Aorta (tissue), 5 donors: ENCODE results near the gene TCOF1. TPM values are rescaled to one million over a fixed set of nuclear protein-coding genes. Genes with fewer than 3 reads are reported as not detected.

Experiments
- ATAC-seq: fragments of 200-7000 bp; cut with Tn5 transposase; one replicate; pipeline ENCODE4 v1.9.1; 2022; ENCODE audit warnings: moderate library complexity; ENCODE audit not compliant: low FRiP score
- DNase-seq, 2 donors: peaks; one replicate each; pipeline ENCODE4 v3.0.0-alpha.2; 2020
- H3K27ac ChIP-seq, 2 donors: one replicate each; pipeline ENCODE4 v1.5.1; 2013; ENCODE audit warnings: low read length in 2 of 2, mild to moderate bottlenecking in 2 of 2, moderate library complexity in 2 of 2, control low read depth in 1 of 2, inconsistent platforms in 1 of 2, low read depth in 1 of 2
- H3K27me3 ChIP-seq, 2 donors: one replicate each; pipeline ENCODE4 v1.6.1; 2013; ENCODE audit warnings: control low read depth in 1 of 2, low read length in 1 of 2, mild to moderate bottlenecking in 1 of 2, moderate library complexity in 1 of 2; ENCODE audit not compliant: insufficient read depth in 2 of 2, control insufficient read depth in 1 of 2
- H3K36me3 ChIP-seq, 2 donors: one replicate each; pipeline ENCODE4 v1.6.1; 2013; ENCODE audit warnings: control low read depth in 1 of 2, low read length in 1 of 2, mild to moderate bottlenecking in 1 of 2; ENCODE audit not compliant: insufficient read depth in 2 of 2, control insufficient read depth in 1 of 2
- H3K4me1 ChIP-seq, 2 donors: one replicate each; pipeline ENCODE4 v1.6.1; 2013; ENCODE audit warnings: low read length in 2 of 2, control low read depth in 1 of 2, mild to moderate bottlenecking in 1 of 2, moderate library complexity in 1 of 2; ENCODE audit not compliant: insufficient read depth in 2 of 2, control insufficient read depth in 1 of 2
- H3K4me3 ChIP-seq, 2 donors: one replicate each; pipeline ENCODE4 v1.5.1; 2013; ENCODE audit warnings: low read length in 2 of 2, control low read depth in 1 of 2, mild to moderate bottlenecking in 1 of 2
- H3K9me3 ChIP-seq: one replicate; pipeline ENCODE4 v1.6.1; 2013; ENCODE audit warnings: mild to moderate bottlenecking, low read length; ENCODE audit not compliant: control insufficient read depth
- WGBS, 2 donors: extraction: QIAGEN DNeasy Blood & Tissue Kit; methylation state at CpG; one replicate each; pipeline ENCODE4 v1.1.7; 2013; 5-methylcytosine and 5-hydroxymethylcytosine counted together
- intact Hi-C, 2 donors: fragments of 100-400 bp; cut with DNase I; formaldehyde crosslinking; loops; one replicate each; pipeline versions ENCODE4 v1.14.2 to v1.15.0; 2022
- polyA plus RNA-seq, 2 donors: library from polyadenylated mRNA; stranded (reverse); fragments of 200-250 nt; gene quantifications; one replicate each; pipeline ENCODE4 v1.2.3, GENCODE V29; 2013
- total RNA-seq, 2 donors: library from RNA; stranded (reverse); fragmentation: NEBNext Ultra II Directional; extraction: Animal tissue kit (Norgen Biotek cat#: 25700); gene quantifications; one replicate each; pipeline ENCODE4 v1.2.1, GENCODE V29; 2021
- donor health status: healthy with polysubstance abuse.
- donor health status: Bipolar disorder and iron deficiency.
- donor health status: DM: no; HTN: no; CAD: no.
- donor health status: DM: no; HTN: no; CAD: no.
- donor health status: DM: yes; HTN: yes; CAD: no.

The TCOF1 gene
- total and polyA plus RNA-seq, 4 donors = 8.0 to 31.9 (median 27.0) TPM

DNA sequence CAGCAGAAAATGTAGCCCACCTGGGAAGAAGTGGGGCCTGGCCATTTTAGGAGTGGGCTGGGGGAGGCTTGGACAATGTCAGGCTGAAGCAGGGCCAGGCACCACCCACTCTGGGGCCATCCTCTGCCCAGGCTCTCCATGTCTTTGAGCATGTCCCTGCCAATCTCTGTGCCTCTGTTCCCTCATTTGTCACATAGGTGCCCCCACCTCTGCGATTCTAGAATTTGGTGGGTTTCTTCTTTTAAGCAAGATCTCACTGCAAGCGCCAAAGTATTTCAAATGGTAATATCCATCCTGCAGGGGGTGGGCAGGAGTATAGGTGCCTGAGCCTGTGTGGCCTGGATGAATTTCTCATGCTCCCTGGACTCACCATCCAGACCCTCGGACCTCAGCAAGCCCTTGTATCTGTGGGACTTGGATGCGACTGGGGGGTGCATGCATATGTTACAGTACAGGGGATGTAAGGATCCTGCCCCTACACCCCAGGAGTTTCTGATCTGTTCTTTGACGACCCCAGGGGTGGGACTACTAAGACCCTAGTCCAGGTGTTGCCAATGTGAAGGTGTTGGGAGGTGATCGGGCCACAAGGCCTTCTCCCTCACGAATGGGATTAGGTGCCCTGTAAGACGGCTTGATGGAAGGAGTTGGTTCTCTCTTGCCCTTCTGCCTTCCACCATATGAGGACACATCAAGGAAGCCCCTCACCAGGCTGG lies 50.9 kb downstream of the TCOF1 start:
- no peaks in the 10 kb centered on the region for H3K4me1 ChIP-seq
- intact Hi-C loops = no loop called here
- H3K27ac ChIP-seq = no peak overlapping the region

DNA sequence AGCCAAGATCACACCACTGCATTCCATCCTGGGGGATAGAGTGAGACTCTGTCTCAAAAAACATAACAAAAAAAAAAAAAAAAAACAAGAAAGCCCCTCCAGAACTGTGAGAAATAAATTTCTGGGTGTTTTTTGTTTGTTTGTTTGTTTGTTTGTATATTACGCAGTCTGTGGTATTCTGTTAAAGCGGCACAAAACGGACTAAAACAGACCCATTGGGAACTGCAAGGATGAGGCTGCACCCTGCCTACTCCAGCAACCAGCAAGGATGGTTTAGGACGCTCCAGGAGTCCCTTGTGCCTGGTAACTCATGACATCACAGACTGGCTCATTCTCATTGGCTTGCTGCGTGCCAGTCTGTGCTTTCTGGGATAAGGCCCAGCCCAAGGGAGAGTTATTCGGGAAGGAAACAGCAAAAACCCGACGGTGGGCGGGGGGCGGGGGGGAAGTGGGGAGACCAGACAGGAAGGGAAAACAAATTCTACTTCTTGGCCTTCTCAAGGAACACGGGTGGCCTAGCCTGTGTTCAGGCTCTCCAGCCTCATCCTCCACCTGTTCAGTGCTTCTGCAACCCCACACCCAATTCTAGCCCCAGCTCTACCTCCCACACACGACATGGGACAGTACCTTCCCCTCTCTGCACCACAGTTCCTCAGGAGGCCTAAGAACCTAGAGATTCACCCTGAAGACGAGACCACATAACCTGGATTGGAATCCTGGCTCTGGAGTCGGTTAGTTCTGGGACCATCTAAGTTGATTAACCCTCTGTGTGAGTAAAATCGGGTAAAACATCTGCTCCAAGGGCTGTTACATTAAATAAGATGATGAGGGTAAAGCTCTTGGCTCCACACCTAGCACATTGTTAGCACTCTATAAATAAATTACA lies 52.4 kb downstream of the TCOF1 start:
- 7 to 8% methylated on average over 15 of the region's 15 CpGs for WGBS, 2 donors
- intact Hi-C loops = no loop called here

More for the DNA sequence above, 50.9 kb downstream of the TCOF1 start:
- DNase-seq (peak in 1 of 2 donors; percentile 42), ATAC-seq (no peak)
- WGBS, 2 donors = 90 to 93% methylated on average over 8 of the region's 8 CpGs
- Histone ChIP-seq H3K9me3 (no peaks in the 10 kb centered on the region), H3K4me3 (no peak overlapping the region), H3K36me3 (no peaks in the 10 kb centered on the region), H3K27me3 (no peaks in the 10 kb centered on the region)

DNA sequence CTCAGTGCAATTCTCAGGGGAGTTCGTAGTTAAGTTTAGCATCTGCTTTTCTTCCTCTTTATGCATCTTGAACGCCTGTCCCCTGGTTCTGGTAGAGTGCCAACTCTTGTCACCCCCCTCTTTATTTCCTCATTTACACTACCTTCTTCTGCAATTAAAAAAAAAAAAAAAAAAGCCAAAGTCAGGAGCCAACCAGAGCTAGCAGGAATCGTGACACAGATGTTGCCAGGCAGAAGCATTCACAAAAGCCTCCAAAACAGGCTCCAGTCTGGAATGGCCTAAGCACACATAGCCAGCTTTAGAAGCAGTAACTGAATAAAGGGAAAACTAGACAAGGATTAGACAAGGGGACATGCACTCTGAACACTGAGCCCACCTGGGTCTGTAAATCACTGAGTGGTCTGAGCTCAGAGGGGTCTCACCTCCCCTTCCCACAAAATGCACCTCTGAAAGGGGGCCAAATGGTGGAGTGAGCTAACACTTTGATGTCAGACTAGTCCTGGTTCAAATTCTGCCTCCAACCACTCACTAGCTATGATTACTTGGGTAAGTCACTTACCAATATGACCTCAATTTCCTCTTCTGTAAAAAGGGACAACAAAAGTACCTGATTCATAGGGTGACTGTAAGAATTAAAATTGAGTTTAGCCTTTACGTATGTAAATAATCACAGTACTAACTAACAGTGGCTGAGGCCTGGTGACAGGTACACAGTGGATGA lies 53.2 kb downstream of the TCOF1 start:
- peak; percentile 83 for ATAC-seq
- Histone ChIP-seq H3K9me3 (no peaks in the 10 kb centered on the region), H3K36me3 (no peaks in the 10 kb centered on the region), H3K4me3 (no peak overlapping the region), H3K4me1 (no peaks in the 10 kb centered on the region), H3K27me3 (no peaks in the 10 kb centered on the region), H3K27ac (peak overlapping the region in 1 of 2 donors; percentile 78)
- intact Hi-C loops = no loop called here
- WGBS, 2 donors = 20 to 21% methylated on average over 4 of the region's 4 CpGs
- peak in 1 of 2 donors; percentile 85 for DNase-seq

More for the DNA sequence above, 52.4 kb downstream of the TCOF1 start:
- Histone ChIP-seq H3K36me3 (no peaks in the 10 kb centered on the region), H3K4me3 (no peak overlapping the region), H3K9me3 (no peaks in the 10 kb centered on the region), H3K27ac (peak overlapping the region in 1 of 2 donors; percentile 78), H3K27me3 (no peaks in the 10 kb centered on the region), H3K4me1 (no peaks in the 10 kb centered on the region)
- ATAC-seq = peak; percentile 92
- peak; percentile 82 to 88 for DNase-seq

DNA sequence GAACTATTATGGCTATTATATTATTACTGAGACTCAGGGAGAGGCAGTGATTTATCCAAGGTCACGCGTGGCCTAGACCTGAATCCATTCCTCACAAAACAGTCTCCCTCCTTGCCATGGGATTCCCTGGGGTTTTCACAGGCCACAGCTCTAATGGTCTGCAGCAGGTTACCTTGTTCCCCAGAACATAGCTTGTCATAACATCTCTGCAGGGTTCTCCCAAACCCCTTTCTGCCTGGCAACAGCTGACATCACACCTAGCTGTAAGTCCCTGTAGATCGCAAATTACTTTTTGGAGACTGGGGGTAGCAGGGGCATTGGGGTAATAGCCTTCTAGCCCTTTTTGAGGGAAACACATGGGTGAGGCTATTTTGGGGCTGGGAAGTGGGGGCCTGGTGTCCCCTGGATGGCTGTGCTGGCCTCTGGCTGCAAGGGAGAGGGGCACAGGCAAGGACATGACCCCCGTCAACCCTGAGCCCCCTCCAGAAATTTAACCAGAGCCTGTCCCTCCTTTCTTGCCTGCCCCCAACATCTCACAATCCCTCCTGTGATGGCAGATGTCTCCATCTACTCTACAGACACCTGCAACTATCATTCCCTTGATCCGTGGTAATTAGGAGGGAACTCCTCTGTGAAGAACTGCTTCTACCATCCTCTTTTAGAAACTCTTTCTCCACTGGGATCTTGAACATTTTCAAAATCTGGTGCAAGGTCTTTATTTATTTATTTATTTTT lies 53.9 kb downstream of the TCOF1 start:
- Histone ChIP-seq H3K27ac (peak overlapping the region in 1 of 2 donors; percentile 32), H3K27me3 (no peaks in the 10 kb centered on the region), H3K36me3 (no peaks in the 10 kb centered on the region), H3K9me3 (no peaks in the 10 kb centered on the region), H3K4me1 (no peaks in the 10 kb centered on the region), H3K4me3 (no peak overlapping the region)
- ATAC-seq = peak; percentile 2
- intact Hi-C loops = no loop called here
- WGBS, 2 donors = 90 to 94% methylated on average over 5 of the region's 5 CpGs
- DNase-seq = peak in 1 of 2 donors; percentile 81

DNA sequence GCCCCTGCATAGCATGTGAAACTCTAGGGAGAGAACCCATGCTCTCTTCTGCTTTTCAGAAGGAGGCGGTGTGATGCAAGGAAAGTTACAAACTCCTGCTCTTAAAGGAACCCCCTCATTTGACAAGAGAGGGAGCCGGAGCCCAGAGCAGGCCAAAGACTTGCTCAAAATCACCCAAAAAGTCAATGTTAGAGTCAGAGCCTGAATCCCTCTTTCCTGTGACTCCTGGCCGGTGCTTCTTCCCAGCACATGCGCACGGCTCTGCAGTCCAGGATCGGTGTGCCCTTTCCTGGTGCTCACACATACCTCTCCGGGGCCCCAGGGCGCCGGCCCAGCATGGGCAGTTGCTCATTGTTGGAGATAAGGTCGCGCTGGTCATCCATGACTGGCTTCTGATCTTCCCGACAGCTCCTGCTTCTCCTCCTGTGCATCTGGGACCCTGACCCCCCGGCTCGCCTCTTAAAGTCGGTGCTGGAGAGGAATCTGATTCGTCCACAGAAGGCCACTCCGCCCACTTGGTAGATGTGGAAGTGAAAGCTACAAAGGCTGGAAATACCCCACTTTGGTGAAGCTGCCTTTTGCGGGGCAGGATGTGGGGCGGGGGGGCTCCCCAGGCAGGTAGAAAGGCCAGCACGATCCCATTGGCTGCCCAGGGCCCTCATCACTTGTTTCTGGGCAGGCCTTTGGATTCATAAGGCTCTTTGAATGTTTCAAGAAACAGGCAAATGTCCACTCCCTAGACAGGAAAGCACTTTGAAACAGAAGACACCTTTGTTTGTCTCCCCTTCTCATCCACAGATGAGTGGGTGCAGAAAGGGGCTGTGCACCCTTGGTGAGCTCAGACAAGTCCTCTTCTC lies 55.0 kb downstream of the TCOF1 start, which contains the start of gene CD74:
TSS of gene CD74 (minus strand) at position 592 of the 857 bp plus-strand sequence. CDS start at position 431, 161 bp downstream.
- DNase-seq (peak; percentile 91 to 94), ATAC-seq (peak; percentile 80)
- Histone ChIP-seq H3K4me3 (peak within 1 kb of the TSS in 1 of 2 donors; percentile 28), H3K27ac (peak within 1 kb of the TSS in 1 of 2 donors; percentile 82), H3K9me3 (no peaks in the 10 kb centered on the region), H3K27me3 (no peaks in the 10 kb centered on the region), H3K36me3 (no peaks in the 10 kb centered on the region), H3K4me1 (no peaks in the 10 kb centered on the region)
- 18 to 27% methylated on average over 20 of the region's 20 CpGs for WGBS, 2 donors
- intact Hi-C loops = no loop called here

DNA sequence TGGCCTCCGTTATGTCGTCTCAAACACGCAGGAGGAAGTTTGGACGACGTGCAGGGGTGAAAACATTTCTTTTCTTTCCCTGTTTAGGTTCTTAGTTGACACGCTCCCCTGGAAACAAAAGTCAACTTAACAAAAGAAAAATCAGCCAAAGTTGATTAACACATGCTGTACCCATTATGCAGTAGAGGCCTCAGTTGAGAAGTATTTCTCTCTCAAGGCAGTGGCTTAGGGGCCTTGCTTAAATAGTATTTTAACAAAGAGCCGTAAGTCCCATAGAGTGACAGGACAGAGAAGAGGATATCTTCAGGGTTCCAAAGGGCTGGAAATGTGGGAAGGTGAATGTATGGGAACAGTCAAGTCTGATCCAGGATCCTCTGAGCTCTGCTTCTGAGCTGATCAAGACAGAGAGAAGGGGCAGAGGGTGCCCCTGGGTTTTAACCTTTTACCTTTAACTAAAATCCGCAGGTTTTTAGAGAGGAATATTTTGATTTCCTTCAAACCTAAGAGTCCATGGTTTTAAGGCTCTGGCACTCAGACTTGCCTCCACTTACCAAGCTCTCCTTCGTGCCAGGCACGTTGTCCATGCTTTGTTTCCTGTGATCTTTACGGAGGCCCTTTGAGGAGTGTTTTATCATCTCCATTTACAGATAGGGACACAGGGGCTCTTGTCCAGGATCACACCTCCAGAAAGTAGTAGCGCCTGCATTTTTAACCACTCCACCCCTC lies 55.8 kb downstream of the TCOF1 start:
- Histone ChIP-seq H3K4me3 (peak overlapping the region in 1 of 2 donors; percentile 28), H3K4me1 (no peaks in the 10 kb centered on the region), H3K9me3 (no peaks in the 10 kb centered on the region), H3K27ac (peak overlapping the region in 1 of 2 donors; percentile 60), H3K27me3 (no peaks in the 10 kb centered on the region), H3K36me3 (no peaks in the 10 kb centered on the region)
- ATAC-seq = no peak
- intact Hi-C loops = no loop called here
- 55 to 56% methylated on average over 12 of the region's 12 CpGs for WGBS, 2 donors
- DNase-seq = no peak
